Colonic mucosa (tissue), 4 donors: Measurements from ENCODE around the gene FRMD5. TPM values are rescaled to one million over a fixed set of nuclear protein-coding genes. Genes with fewer than 3 reads are reported as not detected.
A peak's percentile ranks its signal among the peaks of the same experiment; 100 is the strongest.
"Not testable (repeated sequence)": the region's sequence is repeated elsewhere in the genome, so short reads cannot be mapped to it uniquely, and the experiment has no call there.

Experiments used
- DNase-seq: peaks from one replicate; pipeline ENCODE4 v3.0.0-alpha.2; 2020
- H3K27ac ChIP-seq: fragments of 200-600 bp; one replicate; pipeline ENCODE4 v1.8.0; 2021
- H3K27me3 ChIP-seq: fragments of 200-600 bp; one replicate; pipeline ENCODE4 v1.8.0; 2021
- H3K36me3 ChIP-seq: fragments of 200-600 bp; one replicate; pipeline ENCODE4 v1.8.0; 2021
- H3K4me1 ChIP-seq: fragments of 200-600 bp; one replicate; pipeline ENCODE4 v1.8.0; 2021; ENCODE audit warnings: mild to moderate bottlenecking
- H3K4me3 ChIP-seq: fragments of 200-600 bp; one replicate; pipeline ENCODE4 v1.8.0; 2021
- H3K9ac ChIP-seq, 2 donors: one replicate each; pipeline ENCODE4 v1.7.0; 2013; ENCODE audit warnings: control low read depth in 2 of 2, low read depth in 2 of 2, low read length in 2 of 2
- H3K9me3 ChIP-seq: fragments of 200-600 bp; one replicate; pipeline ENCODE4 v1.8.0; 2021
- CTCF ChIP-seq: fragments of 200-600 bp; IDR thresholded peaks from one replicate; pipeline ENCODE4 v1.8.0; 2022; ENCODE audit warnings: antibody characterized with exemption, mild to moderate bottlenecking
- intact Hi-C: fragments of 100-400 bp; cut with DNase I; formaldehyde crosslinking; loops from one replicate; pipeline ENCODE4 v1.14.1; 2022
- total RNA-seq, 2 donors: library from RNA; stranded (reverse); fragmentation: NEBNext Ultra II Directional in 1 of 2; extraction: Animal tissue kit (Norgen Biotek cat#: 25700) in 1 of 2; gene quantifications; one replicate each; pipeline ENCODE4 v1.2.1, GENCODE V29; 2021
- donor health status: healthy.
- donor health status: DM: no; HTN: no; CAD: no.
- donor health status: DM: no; HTN: no; CAD: no.

Gene FRMD5
- total RNA-seq, 2 donors from 2014 or later = 2.9 to 3.4 TPM

- no peak overlapping the region for H3K4me3 ChIP-seq
- intact Hi-C loops = no loop called here
- H3K27me3 ChIP-seq = no peaks in the 10 kb centered on the region
- H3K9ac ChIP-seq = no peak overlapping the region
- H3K4me1 ChIP-seq = no peaks in the 10 kb centered on the region
- no peaks in the 10 kb centered on the region for H3K9me3 ChIP-seq
- H3K36me3 ChIP-seq = no peaks in the 10 kb centered on the region
- no peak overlapping the region for H3K27ac ChIP-seq
- no peak for DNase-seq
- TF ChIP-seq CTCF = no peak
Observed at GRCh38 chr15:43873651-43874050, 321.4 kb downstream of the FRMD5 start.

GRCh38 chr15:43872416-43873020 is 322.6 kb downstream of the FRMD5 start:
- Histone ChIP-seq H3K9me3 (no peaks in the 10 kb centered on the region), H3K9ac (no peak overlapping the region), H3K27me3 (no peaks in the 10 kb centered on the region), H3K27ac (no peak overlapping the region), H3K36me3 (no peaks in the 10 kb centered on the region), H3K4me3 (no peak overlapping the region), H3K4me1 (no peaks in the 10 kb centered on the region)
- DNase-seq = peak; percentile 25
- peak; percentile 34 for TF ChIP-seq CTCF
- intact Hi-C loops = no loop called here

DNA sequence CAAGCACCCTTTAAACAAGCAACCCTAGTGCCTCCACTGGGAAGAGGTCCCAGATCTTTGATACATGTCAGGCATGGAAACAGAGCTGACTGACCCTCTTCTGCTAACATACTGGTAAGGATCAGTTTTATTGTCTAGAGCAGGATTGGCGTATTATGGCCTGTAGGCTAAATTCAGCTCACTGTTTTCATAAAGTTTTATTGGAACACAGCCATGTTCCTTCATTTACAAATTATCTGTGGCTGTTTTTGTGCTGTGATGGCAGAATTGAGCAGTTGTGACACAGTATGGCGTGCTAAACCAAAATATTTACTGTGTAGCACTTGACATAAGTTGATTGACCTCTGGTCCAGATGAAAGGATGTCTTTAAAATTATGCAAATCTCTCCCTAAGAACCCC is 323.2 kb downstream of the FRMD5 start:
- Histone ChIP-seq H3K36me3 (no peaks in the 10 kb centered on the region), H3K4me1 (no peaks in the 10 kb centered on the region), H3K9ac (no peak overlapping the region), H3K9me3 (no peaks in the 10 kb centered on the region), H3K27me3 (no peaks in the 10 kb centered on the region), H3K4me3 (no peak overlapping the region), H3K27ac (no peak overlapping the region)
- DNase-seq = no peak
- intact Hi-C loops = no loop called here
- TF ChIP-seq CTCF = no peak

GRCh38 chr15:43868406-43868805 is 326.7 kb downstream of the FRMD5 start:
- H3K4me3 ChIP-seq = no peak overlapping the region
- DNase-seq = no peak
- no peak for TF ChIP-seq CTCF
- no peaks in the 10 kb centered on the region for H3K36me3 ChIP-seq
- H3K27ac ChIP-seq = no peak overlapping the region
- no peak overlapping the region for H3K9ac ChIP-seq
- H3K9me3 ChIP-seq = no peaks in the 10 kb centered on the region
- no peaks in the 10 kb centered on the region for H3K4me1 ChIP-seq
- H3K27me3 ChIP-seq = no peaks in the 10 kb centered on the region
- intact Hi-C loops = no loop called here

GRCh38 chr15:43867096-43867495 is 328.0 kb downstream of the FRMD5 start:
- intact Hi-C loops = no loop called here
- TF ChIP-seq CTCF = no peak
- Histone ChIP-seq H3K4me3 (no peak overlapping the region), H3K9me3 (no peaks in the 10 kb centered on the region), H3K36me3 (no peaks in the 10 kb centered on the region), H3K4me1 (no peaks in the 10 kb centered on the region), H3K27me3 (no peaks in the 10 kb centered on the region), H3K27ac (no peak overlapping the region), H3K9ac (no peak overlapping the region)
- DNase-seq = peak; percentile 21

DNA sequence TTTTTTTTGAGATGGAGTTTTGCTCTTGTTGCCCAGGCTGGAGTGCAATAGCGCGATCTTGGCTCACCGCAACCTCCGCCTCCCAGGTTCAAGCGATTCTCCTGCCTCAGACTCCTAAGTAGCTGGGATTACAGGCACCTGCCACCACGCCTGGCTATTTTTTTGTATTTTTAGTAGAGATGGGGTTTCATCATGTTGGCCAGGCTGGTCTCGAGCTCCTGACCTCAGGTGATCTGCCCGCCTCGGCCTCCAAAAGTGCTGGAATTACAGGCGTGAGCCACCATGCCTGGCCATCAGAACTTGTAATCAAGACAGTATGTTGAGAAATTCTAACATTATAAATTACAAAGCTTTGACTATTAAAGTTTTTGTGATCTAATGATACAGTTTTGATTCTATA is 328.4 kb downstream of the FRMD5 start:
- H3K9ac ChIP-seq, H3K9me3 ChIP-seq, intact Hi-C loops, H3K27ac ChIP-seq, H3K36me3 ChIP-seq, H3K27me3 ChIP-seq, H3K4me1 ChIP-seq, H3K4me3 ChIP-seq, DNase-seq: not testable (repeated sequence)
